ENCODE data around the gene THRA. TPM values are rescaled to one million over a fixed set of nuclear protein-coding genes. Genes with fewer than 3 reads are reported as not detected.

The THRA gene
- total and polyA plus RNA-seq, 8 donors: 21.1 to 52.2 (median 34.2) TPM

GRCh38 chr17:40019140-40019991 lies 43.4 kb upstream of the THRA start:
- intact Hi-C loops (cut with DNase I; ENCODE audit: low total_unique reads): loop anchor here (10.0 kb wide), 1 partner anchor 145 kb away; no protein-coding TSS in a partner anchor
- Histone ChIP-seq H3K27me3 (no peaks in the 10 kb centered on the region), H3K27ac (peak overlapping the region in 4 of 5 donors; percentile 41 to 77 (median 66)), H3K4me1 (peaks cover 68 to 94% (median 76%) of the 10 kb centered on the region in 4 donors), H3K36me3 (peaks cover 27 to 49% (median 47%) of the 10 kb centered on the region in 4 donors), H3K9me3 (no peaks in the 10 kb centered on the region), H3K4me3 (no peak overlapping the region)
- DNase-seq: peak in 1 of 2 donors; percentile 23
- 74 to 84% (median 82%) methylated on average over 17 to 24 of the region's 24 CpGs for WGBS, 5 donors
- TF ChIP-seq CTCF (IDR thresholded peaks at IDR 0.05): no peak

- WGBS, 5 donors: 86 to 95% (median 94%) methylated on average over 12 to 13 of the region's 13 CpGs
- peaks cover 60 to 94% (median 73%) of the 10 kb centered on the region in 4 donors for H3K4me1 ChIP-seq
- no peak for TF ChIP-seq POLR2AphosphoS5 (IDR thresholded peaks at IDR 0.05)
- TF ChIP-seq POLR2A (IDR thresholded peaks at IDR 0.05): no peak
- TF ChIP-seq EP300 (IDR thresholded peaks at IDR 0.05): no peak
- TF ChIP-seq CTCF (IDR thresholded peaks at IDR 0.05): no peak
- intact Hi-C loops (cut with DNase I; ENCODE audit: low total_unique reads): loop anchor here (10.0 kb wide), 1 partner anchor 65 kb away; no protein-coding TSS in a partner anchor
- no peak overlapping the region for H3K4me3 ChIP-seq
- no peak for DNase-seq
- no peaks in the 10 kb centered on the region for H3K27me3 ChIP-seq
- no peaks in the 10 kb centered on the region for H3K9me3 ChIP-seq
- H3K36me3 ChIP-seq: peaks cover 31 to 55% (median 54%) of the 10 kb centered on the region in 4 donors
- peak overlapping the region in 2 of 5 donors; percentile 69 to 77 for H3K27ac ChIP-seq
These were observed 42.6 kb upstream of the THRA start for GRCh38 chr17:40020146-40020545.

- TF ChIP-seq EP300 (IDR thresholded peaks at IDR 0.05) (no peak), POLR2A (IDR thresholded peaks at IDR 0.05) (no peak), POLR2AphosphoS5 (IDR thresholded peaks at IDR 0.05) (no peak), CTCF (IDR thresholded peaks at IDR 0.05) (no peak)
- DNase-seq: no peak
- Histone ChIP-seq H3K27ac (peak overlapping the region in 4 of 5 donors; percentile 22 to 77 (median 70)), H3K4me3 (no peak overlapping the region), H3K4me1 (peaks cover 66 to 90% (median 72%) of the 10 kb centered on the region in 4 donors), H3K9me3 (no peaks in the 10 kb centered on the region), H3K36me3 (peaks cover 43 to 68% (median 67%) of the 10 kb centered on the region in 4 donors), H3K27me3 (no peaks in the 10 kb centered on the region)
- intact Hi-C loops (cut with DNase I; ENCODE audit: low total_unique reads): loop anchor here (10.0 kb wide), 1 partner anchor 63 kb away; no protein-coding TSS in a partner anchor
- WGBS, 5 donors: 61 to 82% (median 75%) methylated on average over 9 of the region's 9 CpGs
These were observed 41.3 kb upstream of the THRA start for GRCh38 chr17:40021451-40021971.

GRCh38 chr17:40022497-40022896 lies 40.3 kb upstream of the THRA start:
- Histone ChIP-seq H3K4me3 (peak overlapping the region in 2 of 4 donors; percentile 5 to 13), H3K27me3 (no peaks in the 10 kb centered on the region), H3K27ac (peak overlapping the region; percentile 25 to 77 (median 69)), H3K9me3 (no peaks in the 10 kb centered on the region), H3K36me3 (peaks cover 43 to 76% (median 72%) of the 10 kb centered on the region in 4 donors), H3K4me1 (peaks cover 68 to 94% (median 75%) of the 10 kb centered on the region in 4 donors)
- no peak for DNase-seq
- intact Hi-C loops (cut with DNase I; ENCODE audit: low total_unique reads): loop anchor here (10.0 kb wide), 1 partner anchor 62 kb away; no protein-coding TSS in a partner anchor
- 71 to 87% (median 76%) methylated on average over 4 to 9 of the region's 9 CpGs for WGBS, 5 donors
- TF ChIP-seq POLR2A (IDR thresholded peaks at IDR 0.05): no peak
- no peak for TF ChIP-seq CTCF (IDR thresholded peaks at IDR 0.05)
- no peak for TF ChIP-seq EP300 (IDR thresholded peaks at IDR 0.05)
- TF ChIP-seq POLR2AphosphoS5 (IDR thresholded peaks at IDR 0.05): no peak
